ENCODE results near the gene RASSF10.
A peak's percentile ranks its signal among the peaks of the same experiment; 100 is the strongest.

RASSF10 gene

DNA sequence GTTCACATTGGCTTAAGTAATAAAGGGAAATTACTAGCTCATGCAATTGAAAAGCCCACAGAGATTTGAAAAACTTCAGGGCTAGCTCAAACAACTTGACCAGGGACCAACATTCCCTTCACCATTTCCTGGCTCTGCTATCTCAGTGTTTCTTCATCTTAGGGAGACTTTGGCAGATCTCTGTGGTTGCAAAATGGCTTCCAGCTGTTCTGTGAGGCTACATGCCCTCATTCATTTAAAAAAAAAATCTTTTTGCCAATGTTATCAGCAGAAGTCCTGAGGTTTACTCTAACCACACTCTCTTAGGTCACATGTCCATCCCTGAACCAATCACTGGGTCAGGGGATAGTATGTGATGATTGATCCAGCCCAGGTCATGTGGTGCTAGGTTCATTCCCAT lies 13.9 kb upstream of the RASSF10 start:
- DNase-seq, result no peak

DNA sequence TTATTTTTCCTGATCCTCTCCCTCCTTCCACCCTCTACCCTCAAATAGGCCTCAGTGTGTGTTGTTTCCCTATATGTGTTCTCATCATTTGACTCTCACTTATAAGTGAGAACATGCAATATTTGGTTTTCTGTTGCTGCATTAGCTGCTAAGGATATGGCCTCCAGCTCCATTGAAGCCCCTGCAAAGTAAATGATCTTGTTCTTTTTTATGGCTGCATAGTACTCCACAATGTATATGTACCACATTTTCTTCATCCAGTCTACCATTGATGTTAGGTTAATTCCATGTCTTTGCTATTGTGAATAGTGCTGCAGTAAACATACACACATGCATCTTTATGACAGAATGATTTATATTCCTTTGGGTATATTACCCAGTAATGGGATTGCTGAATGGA lies 13.3 kb upstream of the RASSF10 start:
- DNase-seq, result no peak

DNA sequence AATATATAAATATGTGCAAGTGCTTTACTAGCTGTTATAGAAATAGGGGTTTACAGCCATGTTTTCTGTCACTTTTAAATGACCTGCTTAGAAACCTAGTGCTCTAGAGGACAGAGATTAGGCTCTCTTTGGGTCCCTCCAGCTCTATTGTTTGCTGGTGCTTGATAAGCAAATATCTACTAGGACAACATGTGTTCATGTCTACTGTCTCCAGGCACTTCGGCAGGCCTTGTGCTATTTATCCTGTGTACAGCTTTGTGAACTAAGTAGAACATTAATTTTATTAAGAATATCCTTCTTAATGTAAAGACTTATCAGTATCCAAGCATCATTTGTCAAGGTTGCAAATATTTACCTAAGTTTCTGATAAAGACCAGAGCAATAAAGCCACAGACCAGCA lies 11.9 kb upstream of the RASSF10 start:
- DNase-seq, result no peak

DNA sequence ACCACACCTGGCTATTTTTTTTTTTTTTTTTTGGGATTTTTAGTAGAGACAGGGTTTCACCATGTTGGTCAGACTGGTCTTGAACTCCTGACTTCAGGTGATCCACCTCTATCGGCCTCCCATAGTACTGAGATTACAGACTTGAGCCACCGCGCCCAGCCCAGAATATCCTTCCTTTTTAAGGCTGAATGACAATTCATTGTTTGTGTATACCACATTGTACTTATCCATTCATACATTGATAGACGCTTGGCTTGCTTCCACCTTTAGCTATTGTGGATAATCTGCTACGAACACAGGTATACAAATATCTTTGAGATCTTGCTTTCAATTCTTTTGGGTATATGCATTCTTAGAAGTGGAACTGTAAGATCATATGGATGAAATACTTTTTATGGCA lies 10.8 kb upstream of the RASSF10 start:
- DNase-seq, result no peak

DNA sequence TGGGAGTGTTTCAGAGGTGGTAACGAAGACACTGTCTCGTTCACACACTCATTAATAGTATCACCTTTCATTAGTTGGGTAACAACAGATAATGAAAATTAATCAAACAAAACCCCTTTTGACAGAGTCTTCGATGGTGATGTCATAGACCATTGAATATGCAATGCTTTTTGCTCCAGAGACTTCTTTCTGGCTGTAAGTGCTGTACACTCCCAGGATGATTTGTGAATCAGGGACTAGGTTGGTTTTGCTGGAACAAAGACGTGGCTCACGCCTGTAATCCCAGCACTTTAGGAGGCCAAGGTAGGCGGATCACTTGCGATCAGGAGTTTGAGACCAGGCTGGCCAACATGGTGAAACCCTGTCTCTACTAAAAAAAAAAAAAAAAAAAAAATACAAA lies 9.5 kb upstream of the RASSF10 start:
- no peak for DNase-seq

DNA sequence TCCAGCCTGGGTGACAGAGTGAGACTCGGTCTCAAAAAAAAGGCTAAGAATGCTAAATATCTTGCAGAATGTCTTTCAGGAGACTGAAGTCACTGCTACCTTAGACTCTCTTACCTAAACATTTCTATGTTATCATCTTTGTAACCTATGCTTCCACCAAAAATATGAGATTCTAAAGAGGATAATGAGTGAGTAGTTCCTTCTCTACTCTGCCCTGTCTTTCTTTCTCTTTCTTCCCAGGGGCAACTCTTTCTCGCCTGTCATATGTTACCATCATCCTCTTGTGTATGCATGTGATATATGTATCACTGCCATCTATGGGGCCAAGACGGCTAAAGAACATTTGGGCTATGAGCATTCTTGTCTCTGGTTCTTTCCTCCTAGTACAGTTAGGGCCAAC lies 9.0 kb upstream of the RASSF10 start:
- DNase-seq, result no peak

DNA sequence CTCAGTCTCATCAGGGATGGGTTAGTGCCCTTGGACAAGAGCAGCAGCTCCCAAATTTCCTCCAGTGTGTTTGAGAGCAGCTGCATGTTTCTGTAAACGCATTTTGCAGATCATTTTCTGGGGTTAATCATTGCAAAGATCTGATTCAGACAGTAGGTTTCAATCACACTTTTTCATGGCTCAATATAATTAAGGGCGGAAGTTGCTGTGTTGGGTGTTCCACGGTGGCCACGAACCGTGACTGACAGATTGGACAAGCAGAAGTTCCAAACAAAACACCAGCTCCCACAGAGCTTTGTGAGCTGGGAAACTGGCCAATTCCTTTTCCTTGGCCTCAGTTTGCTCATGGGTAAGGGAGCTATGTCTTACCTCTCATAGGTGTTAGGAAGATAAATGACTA lies 8.4 kb upstream of the RASSF10 start:
- DNase-seq, result no peak

DNA sequence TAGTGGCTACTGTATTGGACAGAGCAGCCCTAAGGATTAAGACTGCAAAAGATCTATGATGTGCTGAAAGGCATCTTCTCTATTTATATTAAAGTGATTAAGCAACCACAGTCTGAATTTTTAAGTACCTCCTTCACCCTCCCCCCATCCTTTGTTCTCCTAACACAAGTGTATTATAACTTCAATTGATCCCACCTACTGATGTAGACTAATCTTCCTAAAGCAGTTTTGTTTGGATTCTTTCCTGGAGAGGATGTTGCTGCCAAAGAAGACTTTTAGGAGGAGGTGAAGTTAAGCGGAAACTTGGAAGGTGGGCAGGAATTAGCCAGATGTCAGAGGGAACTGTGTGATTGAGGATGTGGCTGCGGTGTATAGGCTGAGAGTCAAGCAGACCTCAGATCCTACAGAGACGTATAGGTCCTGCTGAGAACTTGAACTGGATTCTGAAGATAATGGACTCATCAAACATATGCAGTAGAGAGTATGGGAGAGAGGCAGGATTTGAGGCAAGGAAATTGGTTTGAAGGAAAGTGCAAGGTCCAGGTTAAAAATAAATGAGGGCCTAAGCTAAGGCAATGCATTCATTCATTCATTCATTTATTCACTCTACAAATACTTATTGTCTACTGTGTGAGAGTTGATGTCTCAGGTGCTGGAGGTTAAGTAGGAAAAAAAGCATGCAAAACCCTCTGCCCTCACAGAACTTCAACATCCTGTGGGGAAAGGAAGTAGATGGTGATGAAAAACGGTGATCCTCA lies 5.2 kb upstream of the RASSF10 start:
- no peak for DNase-seq

DNA sequence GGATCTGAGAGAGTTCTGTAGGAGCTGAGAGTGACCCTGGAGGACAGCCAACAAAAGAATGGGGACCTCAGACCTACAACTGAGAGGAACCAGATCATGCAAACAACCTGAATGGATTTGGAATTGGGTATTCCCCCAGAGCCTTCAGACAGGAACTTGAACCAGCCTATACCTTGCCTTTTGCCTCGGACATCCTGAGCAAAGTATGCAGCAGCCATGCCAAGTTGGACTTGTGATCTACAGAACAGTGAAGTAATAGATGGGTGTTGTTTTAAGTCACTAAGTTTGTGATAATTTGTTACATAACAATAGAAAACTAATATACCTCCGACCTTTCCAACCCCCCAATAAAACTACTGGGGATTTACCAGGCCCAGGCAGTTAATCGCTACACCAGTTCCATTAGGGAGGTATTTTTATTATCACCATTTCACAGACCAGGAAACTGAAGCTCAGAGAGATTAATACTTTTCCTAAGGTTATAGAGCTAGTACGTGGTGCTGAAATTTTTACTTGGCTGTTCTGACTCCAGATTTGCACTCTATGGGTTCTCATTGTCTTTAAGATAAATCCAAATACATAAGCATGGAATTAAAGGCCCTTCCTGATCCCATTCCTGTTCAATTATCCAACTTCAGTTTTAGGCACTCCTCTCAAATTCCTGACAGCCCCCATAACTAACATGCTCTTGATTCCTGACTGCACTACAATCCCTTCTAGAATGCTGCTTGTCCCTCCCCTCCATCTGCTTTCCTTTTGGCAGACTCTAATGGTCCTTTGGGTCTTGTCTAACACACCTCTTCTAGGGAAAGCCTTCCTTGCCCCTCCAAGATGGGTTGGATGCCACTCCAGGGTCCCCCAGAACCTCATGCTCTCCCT lies 1.7 kb upstream of the RASSF10 start:
- DNase-seq, result no peak

DNA sequence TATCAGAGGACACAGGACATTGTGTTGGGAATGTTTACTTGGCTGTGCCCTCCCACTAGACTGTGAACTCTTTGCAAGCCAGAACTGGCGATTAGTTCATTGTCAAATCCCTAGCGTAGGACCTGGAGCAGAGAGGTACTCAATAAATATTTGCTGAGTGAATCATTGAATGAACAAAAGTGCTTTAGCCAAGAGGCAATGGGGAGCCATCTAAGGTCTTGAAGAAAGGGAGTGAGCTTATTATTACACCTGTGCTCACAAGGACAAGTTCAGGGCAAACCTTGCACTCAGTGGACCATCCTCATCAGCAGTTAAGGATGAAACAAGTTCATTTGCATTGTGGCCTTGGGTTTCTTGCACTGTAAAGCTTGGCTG lies 1.1 kb upstream of the RASSF10 start:
- no peak for DNase-seq

DNA sequence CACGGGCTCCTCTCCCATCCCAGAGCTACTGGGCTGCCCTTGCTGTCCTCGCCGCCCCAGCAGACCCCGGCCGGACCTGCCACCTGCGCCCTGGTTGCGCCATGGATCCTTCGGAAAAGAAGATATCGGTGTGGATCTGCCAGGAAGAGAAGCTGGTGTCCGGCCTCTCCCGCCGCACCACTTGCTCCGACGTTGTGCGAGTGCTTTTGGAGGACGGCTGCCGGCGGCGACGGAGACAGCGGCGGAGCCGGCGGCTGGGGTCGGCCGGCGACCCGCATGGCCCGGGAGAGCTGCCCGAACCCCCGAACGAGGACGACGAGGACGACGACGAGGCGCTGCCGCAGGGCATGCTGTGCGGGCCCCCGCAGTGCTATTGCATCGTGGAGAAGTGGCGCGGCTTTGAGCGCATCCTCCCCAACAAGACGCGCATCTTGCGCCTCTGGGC lies 382 bp downstream of the RASSF10 start:
- no peak for DNase-seq

DNA sequence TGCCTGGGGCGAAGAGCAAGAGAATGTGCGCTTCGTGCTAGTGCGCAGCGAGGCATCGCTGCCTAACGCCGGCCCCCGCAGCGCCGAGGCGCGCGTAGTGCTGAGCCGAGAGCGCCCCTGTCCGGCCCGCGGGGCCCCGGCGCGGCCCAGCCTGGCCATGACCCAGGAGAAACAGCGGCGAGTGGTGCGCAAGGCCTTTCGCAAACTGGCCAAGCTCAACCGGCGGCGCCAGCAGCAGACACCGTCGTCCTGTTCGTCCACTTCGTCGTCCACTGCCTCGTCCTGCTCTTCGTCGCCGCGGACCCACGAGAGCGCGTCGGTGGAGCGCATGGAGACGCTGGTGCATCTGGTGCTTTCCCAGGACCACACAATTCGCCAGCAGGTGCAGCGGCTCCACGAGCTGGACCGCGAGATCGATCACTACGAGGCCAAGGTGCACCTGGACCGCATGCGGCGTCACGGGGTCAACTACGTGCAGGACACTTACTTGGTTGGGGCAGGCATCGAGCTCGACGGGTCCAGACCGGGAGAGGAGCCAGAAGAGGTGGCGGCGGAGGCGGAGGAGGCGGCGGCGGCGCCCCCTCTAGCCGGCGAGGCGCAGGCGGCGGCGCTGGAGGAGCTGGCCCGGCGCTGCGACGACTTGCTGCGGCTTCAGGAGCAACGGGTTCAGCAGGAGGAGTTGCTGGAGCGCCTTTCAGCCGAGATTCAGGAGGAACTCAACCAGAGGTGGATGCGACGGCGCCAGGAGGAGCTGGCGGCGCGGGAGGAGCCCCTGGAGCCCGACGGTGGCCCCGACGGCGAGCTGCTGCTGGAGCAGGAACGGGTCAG lies 1.0 kb downstream of the RASSF10 start:
- no peak for DNase-seq

DNA sequence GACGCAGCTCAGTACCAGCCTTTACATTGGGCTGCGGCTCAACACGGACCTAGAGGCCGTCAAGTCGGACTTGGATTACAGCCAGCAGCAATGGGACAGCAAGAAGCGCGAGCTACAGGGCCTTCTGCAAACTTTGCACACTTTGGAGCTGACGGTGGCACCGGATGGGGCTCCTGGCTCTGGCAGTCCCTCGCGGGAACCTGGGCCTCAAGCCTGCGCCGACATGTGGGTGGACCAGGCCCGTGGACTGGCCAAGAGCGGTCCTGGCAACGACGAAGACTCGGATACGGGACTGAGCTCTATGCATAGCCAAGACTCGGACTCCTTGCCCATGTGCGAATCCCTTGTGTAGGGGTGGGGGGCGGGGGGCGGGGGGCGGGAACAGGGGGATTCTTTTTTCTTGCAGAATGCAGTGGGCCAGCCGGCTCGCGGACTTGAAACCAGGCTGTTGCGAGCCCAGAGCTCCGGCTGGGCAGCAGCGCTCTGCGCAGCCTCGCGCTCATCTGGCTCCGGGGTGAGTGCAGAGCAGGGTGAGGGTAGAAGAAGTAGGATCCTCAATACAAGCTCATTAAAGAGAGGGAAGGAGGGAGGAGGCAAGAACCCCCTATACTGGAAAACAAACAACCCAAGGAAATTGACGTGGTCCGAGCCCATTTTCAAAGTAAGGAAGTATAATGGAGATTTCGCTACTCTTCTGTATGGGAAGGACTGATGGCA lies 1.8 kb downstream of the RASSF10 start:
- DNase-seq, result no peak

DNA sequence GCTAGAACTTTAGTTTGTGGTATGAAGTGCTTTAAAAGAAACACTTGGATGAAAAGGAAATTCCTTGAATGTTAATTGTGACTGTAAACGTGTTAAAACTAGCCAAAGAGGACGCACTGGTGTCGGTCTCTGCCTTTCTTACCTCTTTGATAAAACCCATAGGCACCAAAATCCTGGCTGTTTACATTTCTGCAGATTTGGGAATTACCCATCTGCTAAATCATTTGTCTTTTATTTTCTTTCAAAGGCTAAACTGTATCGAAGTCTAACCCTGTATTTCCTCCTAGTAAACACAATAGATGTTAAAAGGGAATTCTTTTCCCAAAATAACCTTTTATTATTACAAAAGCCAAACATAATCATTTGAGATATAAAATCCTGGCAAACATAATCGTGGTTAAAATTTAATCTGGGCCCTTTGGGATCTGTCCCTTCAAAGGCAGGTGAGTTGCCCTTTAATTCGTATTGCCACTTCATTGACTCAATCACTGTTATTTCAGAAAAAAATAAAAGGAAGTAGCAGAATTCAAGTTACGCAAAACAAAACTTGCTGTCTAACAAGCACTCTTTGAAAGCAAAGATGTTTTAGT lies 2.4 kb downstream of the RASSF10 start:
- no peak for DNase-seq

DNA sequence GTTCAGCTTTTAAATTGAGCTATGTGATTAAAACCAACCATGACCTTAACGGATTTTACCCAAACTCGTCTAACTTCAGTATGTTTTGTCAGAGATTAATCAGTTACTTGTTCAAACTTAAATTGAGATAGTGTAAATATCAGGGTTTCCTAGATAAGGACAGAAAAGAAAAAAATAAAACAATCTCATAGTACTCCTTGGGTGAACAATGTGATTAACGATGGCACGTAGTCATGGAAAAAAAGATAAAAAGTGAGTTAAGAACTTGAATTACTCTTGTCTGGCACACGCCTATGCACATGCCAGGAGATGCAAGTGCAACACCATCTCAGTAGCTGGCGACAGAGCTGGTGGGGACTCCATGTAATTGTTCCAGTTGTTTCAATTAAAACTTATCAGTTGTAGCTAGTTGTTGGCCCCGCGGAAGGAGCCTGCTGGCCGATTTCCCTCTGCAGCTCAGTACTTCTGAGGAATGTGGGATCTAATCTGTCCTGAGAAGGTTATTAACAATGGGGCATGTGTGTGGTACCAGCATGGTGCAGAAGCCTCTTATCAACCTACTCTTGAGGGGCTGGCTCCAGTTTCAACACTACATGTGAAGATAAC lies 3.0 kb downstream of the RASSF10 start:
- DNase-seq, result no peak

DNA sequence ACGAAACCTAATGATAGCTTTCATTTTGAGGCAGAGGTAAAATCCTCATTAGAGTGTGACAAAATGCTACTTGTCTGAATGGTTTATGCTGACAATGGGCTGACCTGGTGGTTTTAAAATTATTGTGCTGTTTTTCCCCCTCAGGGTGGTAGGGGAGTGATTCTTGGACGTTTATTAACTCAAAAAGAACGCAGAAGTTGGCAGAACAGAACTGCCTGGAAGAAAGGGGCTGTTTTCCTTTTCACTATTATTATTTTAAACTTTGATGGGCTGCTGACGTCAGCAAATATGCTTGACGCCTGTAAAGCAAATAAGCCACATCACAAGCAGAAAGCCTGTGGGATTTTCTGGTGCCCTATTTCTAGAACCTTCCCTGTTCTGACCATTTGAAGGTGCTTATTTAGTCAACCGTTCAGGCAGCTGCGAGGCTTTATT lies 4.0 kb downstream of the RASSF10 start:
- no peak for DNase-seq

DNA sequence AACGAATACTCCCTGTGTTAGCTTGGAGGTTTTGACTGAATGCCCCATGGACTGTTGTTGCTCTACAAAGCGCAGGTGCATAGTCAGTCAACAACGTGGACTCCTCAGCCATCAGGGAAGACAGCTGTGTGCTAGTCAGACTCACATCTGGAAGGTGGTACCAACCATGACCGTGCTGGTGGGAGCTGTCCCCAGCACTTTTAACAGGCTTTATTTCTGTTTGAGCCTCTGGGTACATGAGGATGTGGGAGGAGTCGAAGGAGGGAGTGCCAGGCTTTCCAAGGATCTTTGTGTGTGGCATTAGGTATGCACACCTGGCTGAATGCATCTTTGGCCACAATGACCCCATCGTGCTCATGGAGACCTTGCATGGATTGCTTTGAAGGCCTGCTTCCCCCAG lies 6.6 kb downstream of the RASSF10 start:
- no peak for DNase-seq

DNA sequence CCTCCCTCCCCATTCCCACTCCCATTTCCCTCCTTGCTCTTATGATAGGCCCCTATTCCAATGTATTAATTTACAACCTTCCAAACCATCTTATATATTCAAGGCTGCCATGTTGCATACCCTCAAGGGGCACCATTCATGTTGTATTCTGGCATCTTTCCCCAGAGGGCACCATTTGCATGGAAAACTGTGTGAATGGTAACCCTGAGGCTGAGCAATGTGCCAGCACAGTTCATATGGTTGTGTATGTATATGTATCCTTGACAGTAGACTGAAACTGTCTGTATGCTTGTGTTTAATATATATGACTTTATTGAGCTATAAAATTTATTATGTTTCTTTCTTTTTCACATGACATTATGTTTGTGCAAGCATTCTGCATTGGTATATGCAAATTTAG lies 7.3 kb downstream of the RASSF10 start:
- peak; percentile 10 for DNase-seq

DNA sequence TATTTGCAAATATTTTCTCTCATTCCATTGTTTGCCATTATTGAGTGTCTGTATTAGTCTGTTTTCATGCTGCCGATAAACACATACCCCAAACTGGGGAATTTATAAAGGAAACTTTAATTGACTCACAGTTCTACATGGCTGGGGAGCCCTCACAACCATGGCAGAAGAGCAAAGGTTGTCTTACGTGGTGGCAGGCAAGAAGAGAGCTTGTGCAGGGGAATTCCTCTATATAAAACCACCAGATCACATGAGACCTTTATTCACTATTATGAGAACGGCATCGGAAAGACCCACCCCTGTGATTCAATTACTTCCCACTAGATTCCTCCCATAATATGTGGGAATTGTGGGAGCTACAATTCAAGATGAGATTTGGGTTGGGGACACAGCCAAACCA lies 10.2 kb downstream of the RASSF10 start:
- no peak for DNase-seq

DNA sequence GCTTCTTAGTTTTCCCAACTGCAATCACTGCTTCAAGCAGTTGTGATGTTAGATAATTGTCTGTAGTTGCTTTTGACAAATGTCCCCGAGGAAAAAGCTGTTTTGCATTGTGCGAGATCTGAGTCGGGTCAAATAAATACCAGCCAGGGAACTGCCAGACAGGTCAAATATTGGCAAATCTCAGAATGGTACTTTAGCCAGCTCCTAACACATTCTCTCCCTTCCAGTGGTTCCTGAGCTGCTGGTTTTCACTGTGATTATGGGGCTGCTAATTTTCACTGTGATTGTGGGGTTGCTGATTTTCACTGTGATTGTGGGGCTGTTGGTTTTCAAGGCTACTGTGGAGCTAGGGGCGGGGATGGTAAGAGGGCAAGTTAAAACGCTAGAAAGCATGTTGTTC lies 14.3 kb downstream of the RASSF10 start:
- no peak for DNase-seq

DNA sequence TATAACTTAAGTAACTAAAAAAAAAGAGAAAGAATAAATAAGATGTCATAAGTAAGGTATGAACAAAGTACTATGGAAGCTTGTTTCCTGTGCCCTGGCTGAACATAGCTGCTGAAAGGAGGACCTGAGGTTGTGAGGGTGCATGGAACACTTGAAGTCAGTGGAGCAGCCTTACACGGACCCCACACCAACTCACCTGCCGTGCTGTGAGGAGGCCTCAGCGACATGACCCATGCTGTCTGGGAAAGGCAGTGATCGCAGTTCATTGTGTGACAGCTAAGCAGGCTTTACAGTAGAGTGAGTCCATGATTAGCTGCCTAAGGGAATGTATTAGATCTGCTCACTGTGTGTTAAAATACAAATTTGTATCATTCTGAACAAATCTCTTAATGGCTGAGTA lies 17.6 kb downstream of the RASSF10 start:
- DNase-seq, result no peak

DNA sequence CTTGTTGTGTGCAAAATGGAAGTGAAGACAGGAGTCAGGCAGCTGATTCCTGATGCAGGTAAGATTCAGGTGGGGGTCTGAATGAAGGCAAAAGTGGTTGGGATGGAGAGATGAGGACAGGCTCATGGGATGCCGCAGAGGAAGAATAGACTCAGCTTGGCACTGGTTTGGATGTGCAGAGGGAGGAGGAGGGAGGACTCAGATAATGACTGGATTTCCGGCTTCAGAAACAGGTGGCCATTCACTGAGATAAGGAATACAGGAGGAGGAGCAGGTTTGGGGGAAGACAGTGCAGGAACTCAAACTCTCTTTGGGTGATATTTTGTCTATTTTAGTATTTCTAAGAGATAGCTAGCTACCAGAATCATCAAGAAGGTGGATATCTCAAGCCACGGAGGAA lies 19.2 kb downstream of the RASSF10 start:
- DNase-seq, result no peak
